Adrenal gland (tissue), 12 donors: ENCODE measurements around the gene MRPS12. TPM values are rescaled to one million over a fixed set of nuclear protein-coding genes. Genes with fewer than 3 reads are reported as not detected.

Experiments
- DNase-seq, 7 donors: peaks; one replicate each; pipeline ENCODE4 v3.0.0-alpha.2; 2019 to 2020
- H3K27ac ChIP-seq, 5 donors: fragments of 200-600 bp; sonication (generic) in 4 of 5; 1 replicate in 3 of 5; 2 replicates in 2 of 5; pipeline versions ENCODE4 v1.5.1 to v1.8.0; 2016 to 2020; ENCODE audit warnings: mild to moderate bottlenecking in 1 of 5
- H3K27me3 ChIP-seq: fragments of 200-600 bp; 2 replicates; pipeline ENCODE4 v1.8.0; 2021
- H3K36me3 ChIP-seq, 2 donors: fragments of 200-600 bp; replicated peaks in 1 of 2; 1 replicate in 1 of 2; 2 replicates in 1 of 2; pipeline versions ENCODE4 v1.5.1 to v1.8.0; 2018 to 2022
- H3K4me1 ChIP-seq, 2 donors: fragments of 200-600 bp; replicated peaks in 1 of 2; 1 replicate in 1 of 2; 2 replicates in 1 of 2; pipeline versions ENCODE4 v1.5.1 to v1.8.0; 2018 to 2021
- H3K4me3 ChIP-seq, 4 donors: fragments of 200-600 bp; sonication (generic) in 3 of 4; one replicate each; pipeline ENCODE4 v1.5.1; 2016 to 2018
- H3K9me3 ChIP-seq, 3 donors: fragments of 200-600 bp; sonication (generic) in 1 of 3; replicated peaks in 1 of 3; 1 replicate in 2 of 3; 2 replicates in 1 of 3; pipeline versions ENCODE4 v1.5.1 to v1.8.0; 2016 to 2021
- CTCF ChIP-seq, 6 experiments: fragments of 450-650 bp in 4 of 6; fragments of 200-600 bp in 2 of 6; sonication (generic) in 1 of 6; IDR thresholded peaks; 1 replicate in 5 of 6; 2 replicates in 1 of 6; pipeline versions ENCODE4 v1.5.1 to v1.8.0; 2016 to 2021; ENCODE audit warnings: antibody characterized with exemption in 6 of 6, mild to moderate bottlenecking in 2 of 6, moderate library complexity in 1 of 6
- POLR2A ChIP-seq, 2 donors: fragments of 450-650 bp; IDR thresholded peaks; one replicate each; pipeline ENCODE4 v1.6.1; 2017; ENCODE audit warnings: antibody characterized with exemption in 2 of 2, mild to moderate bottlenecking in 2 of 2, moderate library complexity in 1 of 2
- WGBS, 4 donors: extraction: QIAGEN DNeasy Blood & Tissue Kit in 2 of 4; methylation state at CpG; one replicate each; pipeline versions ENCODE4 v1.1.5 to v1.1.7; 2013 to 2017; 5-methylcytosine and 5-hydroxymethylcytosine counted together
- intact Hi-C, 2 donors: fragments of 100-400 bp; cut with DNase I; formaldehyde crosslinking; loops; one replicate each; pipeline versions ENCODE4 v1.14.1 to v1.15.0; 2022 to 2023
- polyA plus RNA-seq, 3 donors: library from polyadenylated mRNA; stranded (reverse); fragments of 200-250 nt in 2 of 3; fragments of 350-450 nt in 1 of 3; fragmentation: Illumina TruSeq in 1 of 3; extraction: RNeasy Lipid Tissue Mini Kit (QIAGEN cat#74804) in 1 of 3; gene quantifications; one replicate each; pipeline ENCODE4 v1.2.3, GENCODE V29; 2013 to 2014
- total RNA-seq, 9 donors: library from RNA; depleted of rRNA in 4 of 9; stranded (reverse); fragments of >200 nt in 4 of 9; fragments of 120-200 nt in 1 of 9; fragmentation: NEBNext Ultra II Directional in 1 of 9; extraction: Animal tissue kit (Norgen Biotek cat#: 25700) in 1 of 9; gene quantifications; one replicate each; pipeline versions ENCODE4 v1.1.0 to v1.2.4, GENCODE V29; 2013 to 2023
- donor health status: healthy with polysubstance abuse.
- donor health status: Bipolar disorder and iron deficiency.
- donor health status: DM: yes; HTN: yes; CAD: no.
- donor health status: DM: no; HTN: no; CAD: no.
- donor health status: DM: no; HTN: no; CAD: no.
- donor health status: DM: yes; HTN: yes; CAD: no.

Gene MRPS12
- total and polyA plus RNA-seq, 12 donors, result 14.6 to 64.4 (median 43.3) TPM

- peaks cover 0 to 26% of the 10 kb centered on the region in 2 donors for H3K36me3 ChIP-seq
- H3K9me3 ChIP-seq, result no peaks in the 10 kb centered on the region
- H3K4me1 ChIP-seq, result no peaks in the 10 kb centered on the region
- DNase-seq, result no peak
- no peak overlapping the region for H3K27ac ChIP-seq
- intact Hi-C loops, result no loop called here
- no peaks in the 10 kb centered on the region for H3K27me3 ChIP-seq
- WGBS, 4 donors, result 94 to 97% (median 95%) methylated on average over 12 of the region's 12 CpGs
- H3K4me3 ChIP-seq, result no peak overlapping the region
- TF ChIP-seq POLR2A (IDR thresholded peaks at IDR 0.05), result no peak
- no peak for TF ChIP-seq CTCF (IDR thresholded peaks at IDR 0.05)
Observed at GRCh38 chr19:38907670-38908069, 23.1 kb upstream of the MRPS12 start.

GRCh38 chr19:38908911-38909310, 21.8 kb upstream of the MRPS12 start:
- intact Hi-C loops, result no loop called here
- no peak for DNase-seq
- H3K9me3 ChIP-seq, result no peaks in the 10 kb centered on the region
- TF ChIP-seq POLR2A (IDR thresholded peaks at IDR 0.05), result no peak
- TF ChIP-seq CTCF (IDR thresholded peaks at IDR 0.05), result no peak
- no peaks in the 10 kb centered on the region for H3K27me3 ChIP-seq
- 87 to 88% (median 87%) methylated on average over 6 to 10 of the region's 10 CpGs for WGBS, 4 donors
- H3K4me1 ChIP-seq, result no peaks in the 10 kb centered on the region
- no peak overlapping the region for H3K27ac ChIP-seq
- H3K36me3 ChIP-seq, result peaks cover 0 to 26% of the 10 kb centered on the region in 2 donors
- no peak overlapping the region for H3K4me3 ChIP-seq

GRCh38 chr19:38910488-38910887, 20.3 kb upstream of the MRPS12 start:
- DNase-seq, result no peak
- Histone ChIP-seq H3K27ac (no peak overlapping the region), H3K27me3 (no peaks in the 10 kb centered on the region), H3K4me3 (no peak overlapping the region), H3K36me3 (peaks cover 0 to 15% of the 10 kb centered on the region in 2 donors), H3K4me1 (no peaks in the 10 kb centered on the region), H3K9me3 (no peaks in the 10 kb centered on the region)
- intact Hi-C loops, result loop anchor here (10.0 kb wide), 2 partner anchors 276 to 286 kb away; no protein-coding TSS in a partner anchor
- WGBS, 4 donors, result 93 to 97% (median 96%) methylated on average over 9 to 12 of the region's 12 CpGs
- TF ChIP-seq POLR2A (IDR thresholded peaks at IDR 0.05) (no peak), CTCF (IDR thresholded peaks at IDR 0.05) (no peak)

GRCh38 chr19:38911388-38912001, 19.2 kb upstream of the MRPS12 start:
- TF ChIP-seq POLR2A (IDR thresholded peaks at IDR 0.05) (no peak), CTCF (IDR thresholded peaks at IDR 0.05) (no peak)
- Histone ChIP-seq H3K4me3 (no peak overlapping the region), H3K4me1 (no peaks in the 10 kb centered on the region), H3K9me3 (no peaks in the 10 kb centered on the region), H3K27me3 (no peaks in the 10 kb centered on the region), H3K36me3 (peaks cover 0 to 7% of the 10 kb centered on the region in 2 donors), H3K27ac (no peak overlapping the region)
- no peak for DNase-seq
- WGBS, 4 donors, result 52 to 94% (median 69%) methylated on average over 3 to 16 of the region's 16 CpGs
- intact Hi-C loops, result loop anchor here (10.0 kb wide), 2 partner anchors 277 to 287 kb away; no protein-coding TSS in a partner anchor
